ENCODE results near the gene NR3C1.

- TF ChIP-seq, protein P1, sequence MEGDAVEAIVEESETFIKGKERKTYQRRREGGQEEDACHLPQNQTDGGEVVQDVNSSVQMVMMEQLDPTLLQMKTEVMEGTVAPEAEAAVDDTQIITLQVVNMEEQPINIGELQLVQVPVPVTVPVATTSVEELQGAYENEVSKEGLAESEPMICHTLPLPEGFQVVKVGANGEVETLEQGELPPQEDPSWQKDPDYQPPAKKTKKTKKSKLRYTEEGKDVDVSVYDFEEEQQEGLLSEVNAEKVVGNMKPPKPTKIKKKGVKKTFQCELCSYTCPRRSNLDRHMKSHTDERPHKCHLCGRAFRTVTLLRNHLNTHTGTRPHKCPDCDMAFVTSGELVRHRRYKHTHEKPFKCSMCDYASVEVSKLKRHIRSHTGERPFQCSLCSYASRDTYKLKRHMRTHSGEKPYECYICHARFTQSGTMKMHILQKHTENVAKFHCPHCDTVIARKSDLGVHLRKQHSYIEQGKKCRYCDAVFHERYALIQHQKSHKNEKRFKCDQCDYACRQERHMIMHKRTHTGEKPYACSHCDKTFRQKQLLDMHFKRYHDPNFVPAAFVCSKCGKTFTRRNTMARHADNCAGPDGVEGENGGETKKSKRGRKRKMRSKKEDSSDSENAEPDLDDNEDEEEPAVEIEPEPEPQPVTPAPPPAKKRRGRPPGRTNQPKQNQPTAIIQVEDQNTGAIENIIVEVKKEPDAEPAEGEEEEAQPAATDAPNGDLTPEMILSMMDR (IDR thresholded peaks at IDR 0.05), result no peak
- no peak for TF ChIP-seq POLR2A (IDR thresholded peaks at IDR 0.05)
Measured at GRCh38 chr5:143318833-143319232, 84.7 kb downstream of the NR3C1 start.

Measured in uterus (tissue), 2 donors.